PC-3 (cell line): Measurements from ENCODE around the gene HOXB9. TPM values are rescaled to one million over a fixed set of nuclear protein-coding genes. Genes with fewer than 3 reads are reported as not detected.

ENCODE experiments used
- ATAC-seq: fragments of 200-7000 bp; cut with Tn5 transposase; 2 replicates; pipeline ENCODE4 v1.9.1; 2020; ENCODE audit warnings: mild to moderate bottlenecking, moderate library complexity
- BruUV-seq: library from RNA; stranded (reverse); fragments of 400-500 nt; replicated peaks from 2 replicates; lab custom pipeline; 2021; lab: Mats Ljungman, UMichigan
- CTCF ChIA-PET: fragments of 300-600 bp; sonication (Branson Sonifier 250); formaldehyde crosslinking; loops from one replicate; lab custom pipeline; 2022; ENCODE audit warnings: antibody characterized with exemption; lab: Charles Lee
- POLR2A ChIA-PET: fragments of 300-600 bp; sonication (Branson Sonifier 250); formaldehyde crosslinking; loops from one replicate; lab custom pipeline; 2022; ENCODE audit warnings: antibody characterized with exemption; ENCODE audit not compliant: unreplicated experiment; lab: Charles Lee
- DNase-seq: peaks from one replicate; pipeline ENCODE4 v3.0.0-alpha.2; 2015
- H2AFZ ChIP-seq: fragments of 300-600 bp; sonication (generic); 2 replicates; pipeline ENCODE4 v1.6.0; 2016; ENCODE audit warnings: antibody characterized with exemption, low read length
- H3F3A ChIP-seq: fragments of 300-600 bp; sonication (generic); one replicate; pipeline ENCODE4 v1.6.0; 2017; ENCODE audit warnings: antibody characterized with exemption, low read length, control low read depth, mild to moderate bottlenecking; ENCODE audit not compliant: unreplicated experiment
- H3K27ac ChIP-seq: fragments of 300-600 bp; sonication (generic); 2 replicates; pipeline ENCODE4 v1.5.1; 2016; ENCODE audit warnings: mild to moderate bottlenecking, low read length
- H3K27me3 ChIP-seq: fragments of 300-600 bp; sonication (generic); 2 replicates; pipeline ENCODE4 v1.6.1; 2016; ENCODE audit warnings: low read length, mixed read lengths
- H3K36me3 ChIP-seq: fragments of 300-600 bp; sonication (generic); 2 replicates; pipeline ENCODE4 v1.6.1; 2016; ENCODE audit warnings: low read depth, mixed run types, low read length, mixed read lengths
- H3K4me1 ChIP-seq: fragments of 300-600 bp; sonication (generic); 2 replicates; pipeline ENCODE4 v1.5.1; 2016; ENCODE audit warnings: low read length; ENCODE audit not compliant: insufficient read depth
- H3K4me2 ChIP-seq: fragments of 300-600 bp; sonication (generic); 2 replicates; pipeline ENCODE4 v1.6.0; 2016; ENCODE audit warnings: low read length
- H3K4me3 ChIP-seq: fragments of 300-600 bp; sonication (generic); 2 replicates; pipeline ENCODE4 v1.5.1; 2016; ENCODE audit warnings: mild to moderate bottlenecking, low read length, mixed read lengths
- H3K79me2 ChIP-seq: fragments of 300-600 bp; sonication (generic); 2 replicates; pipeline ENCODE4 v1.6.1; 2017; ENCODE audit warnings: low read length, mixed read lengths
- H3K9ac ChIP-seq: fragments of 300-600 bp; sonication (generic); 2 replicates; pipeline ENCODE4 v1.6.0; 2016; ENCODE audit warnings: mild to moderate bottlenecking, low read length
- H3K9me2 ChIP-seq: fragments of 300-600 bp; sonication (generic); replicated peaks from 2 replicates; pipeline ENCODE4 v1.6.1; 2016; ENCODE audit warnings: mixed run types, low read length, mixed read lengths
- H3K9me3 ChIP-seq: fragments of 300-600 bp; sonication (generic); 2 replicates; pipeline ENCODE4 v1.6.1; 2016; ENCODE audit warnings: low read length, mixed read lengths
- H4K20me1 ChIP-seq: fragments of 300-600 bp; sonication (generic); 2 replicates; pipeline ENCODE4 v1.6.1; 2016; ENCODE audit warnings: low read length, mixed read lengths
- EZH2 ChIP-seq: fragments of 300-600 bp; sonication (generic); IDR thresholded peaks from one replicate; pipeline ENCODE4 v1.6.1; 2017; ENCODE audit warnings: antibody characterized with exemption, mild to moderate bottlenecking, low read length; ENCODE audit not compliant: unreplicated experiment
- EZH2phosphoT487 ChIP-seq: fragments of 300-600 bp; sonication (generic); IDR thresholded peaks from 2 replicates; pipeline ENCODE4 v1.6.1; 2018; ENCODE audit warnings: mild to moderate bottlenecking, antibody characterized with exemption, low read length, borderline replicate concordance
- intact Hi-C: fragments of 100-400 bp; cut with micrococcal nuclease; formaldehyde crosslinking; loops from 2 replicates; pipeline ENCODE4 v1.9.0; 2023
- total RNA-seq: library from RNA; depleted of rRNA; stranded (reverse); fragments of >200 nt; gene quantifications from 2 replicates; pipeline ENCODE4 v1.2.3, GENCODE V29; 2014
- TF ChIP-seq, protein P1 (sequence below): fragments of 300-600 bp; sonication (generic); conservative IDR thresholded peaks from 2 replicates; pipeline ENCODE4 v1.5.1; 2017; ENCODE audit warnings: antibody characterized with exemption, low read depth, mild to moderate bottlenecking, low read length

Gene HOXB9
- total RNA-seq, 1 experiment from 2014 or later: 7.0 TPM

DNA sequence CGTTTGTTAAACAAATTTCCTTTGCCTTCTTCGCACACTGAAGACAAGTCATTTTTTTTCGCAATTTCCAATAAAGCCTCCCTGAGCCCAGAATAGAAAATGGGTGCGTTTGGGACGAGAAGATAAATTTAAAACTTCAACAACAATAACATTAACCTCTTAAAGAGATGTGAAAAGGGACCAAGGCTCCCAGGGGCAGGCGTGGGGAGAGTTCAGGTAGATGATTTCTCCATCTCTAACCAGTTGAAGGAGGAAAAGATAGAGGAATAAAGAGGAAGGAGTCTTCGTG is 46.7 kb downstream of the HOXB9 start:
- Histone ChIP-seq H4K20me1 (no peaks in the 10 kb centered on the region), H3K4me3 (no peak overlapping the region), H3K9ac (no peak overlapping the region), H3K27me3 (no peaks in the 10 kb centered on the region), H3K4me1 (peaks cover 25% of the 10 kb centered on the region), H2AFZ (no peak overlapping the region), H3K9me2 (no peaks in the 10 kb centered on the region), H3K36me3 (no peaks in the 10 kb centered on the region), H3K9me3 (no peaks in the 10 kb centered on the region), H3K79me2 (0 out of 2 replicates have a peak, but pooled peaks cover 6% of the 10 kb centered on the region), H3K4me2 (no peak overlapping the region), H3F3A (no peaks in the 10 kb centered on the region), H3K27ac (no peak overlapping the region)
- ATAC-seq: no peak
- intact Hi-C loops: no loop called here
- no TSS peak for BruUV-seq
- no peak for DNase-seq
- ChIA-PET POLR2A (no interaction called here), CTCF (no interaction called here)
- TF ChIP-seq EZH2 (no peak), EZH2phosphoT487 (no peak)
- TF ChIP-seq, protein P1, sequence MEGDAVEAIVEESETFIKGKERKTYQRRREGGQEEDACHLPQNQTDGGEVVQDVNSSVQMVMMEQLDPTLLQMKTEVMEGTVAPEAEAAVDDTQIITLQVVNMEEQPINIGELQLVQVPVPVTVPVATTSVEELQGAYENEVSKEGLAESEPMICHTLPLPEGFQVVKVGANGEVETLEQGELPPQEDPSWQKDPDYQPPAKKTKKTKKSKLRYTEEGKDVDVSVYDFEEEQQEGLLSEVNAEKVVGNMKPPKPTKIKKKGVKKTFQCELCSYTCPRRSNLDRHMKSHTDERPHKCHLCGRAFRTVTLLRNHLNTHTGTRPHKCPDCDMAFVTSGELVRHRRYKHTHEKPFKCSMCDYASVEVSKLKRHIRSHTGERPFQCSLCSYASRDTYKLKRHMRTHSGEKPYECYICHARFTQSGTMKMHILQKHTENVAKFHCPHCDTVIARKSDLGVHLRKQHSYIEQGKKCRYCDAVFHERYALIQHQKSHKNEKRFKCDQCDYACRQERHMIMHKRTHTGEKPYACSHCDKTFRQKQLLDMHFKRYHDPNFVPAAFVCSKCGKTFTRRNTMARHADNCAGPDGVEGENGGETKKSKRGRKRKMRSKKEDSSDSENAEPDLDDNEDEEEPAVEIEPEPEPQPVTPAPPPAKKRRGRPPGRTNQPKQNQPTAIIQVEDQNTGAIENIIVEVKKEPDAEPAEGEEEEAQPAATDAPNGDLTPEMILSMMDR: no peak

DNA sequence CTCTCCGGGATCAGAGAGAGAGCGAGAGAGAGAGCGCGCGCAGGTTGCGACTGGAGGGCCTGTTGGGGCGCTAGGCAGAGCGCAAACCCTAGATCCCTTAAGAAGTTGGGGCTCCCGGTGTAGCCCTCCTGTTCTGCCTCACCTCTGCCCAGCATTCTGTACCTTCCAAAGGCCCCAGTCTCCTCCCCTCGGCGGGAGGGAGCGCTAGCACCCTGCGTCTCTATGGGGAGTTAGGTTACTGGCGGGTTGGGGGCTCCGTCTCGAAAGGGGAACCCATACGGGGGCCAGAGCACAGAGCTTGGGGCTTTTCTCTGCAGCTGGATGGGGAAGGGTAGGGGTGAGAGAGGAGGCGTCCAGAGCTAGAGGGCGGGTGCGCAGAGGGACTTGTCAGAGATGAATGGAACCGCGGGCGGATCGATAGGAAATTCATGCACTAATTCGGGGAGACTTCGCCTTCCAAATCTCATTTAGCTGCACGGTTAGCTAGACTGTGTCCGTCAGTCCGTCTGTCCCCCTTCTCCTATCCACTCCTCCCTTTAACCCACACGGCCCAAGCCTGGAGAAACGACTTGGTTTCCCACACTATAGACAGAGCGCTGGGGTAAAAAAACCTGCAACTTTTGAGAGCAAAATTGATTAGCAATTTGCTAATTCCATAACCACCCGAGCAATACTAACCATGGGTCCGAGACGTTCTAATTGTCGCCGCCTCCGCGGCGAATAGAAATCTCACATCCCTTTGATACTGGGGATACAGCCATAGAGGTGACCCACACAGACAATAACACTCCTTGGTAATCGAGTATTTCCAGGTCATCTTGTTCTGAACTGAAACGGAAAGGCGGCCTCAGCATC is 47.3 kb downstream of the HOXB9 start:
- no peak for ATAC-seq
- Histone ChIP-seq H3K79me2 (0 out of 2 replicates have a peak, but pooled peaks cover 1% of the 10 kb centered on the region), H4K20me1 (no peaks in the 10 kb centered on the region), H3K4me2 (no peak overlapping the region), H2AFZ (no peak overlapping the region), H3K9me3 (no peaks in the 10 kb centered on the region), H3K4me3 (no peak overlapping the region), H3K36me3 (no peaks in the 10 kb centered on the region), H3K27ac (no peak overlapping the region), H3K27me3 (no peaks in the 10 kb centered on the region), H3F3A (no peaks in the 10 kb centered on the region), H3K4me1 (peaks cover 20% of the 10 kb centered on the region), H3K9ac (no peak overlapping the region), H3K9me2 (no peaks in the 10 kb centered on the region)
- ChIA-PET POLR2A (no interaction called here), CTCF (no interaction called here)
- TF ChIP-seq EZH2 (no peak), EZH2phosphoT487 (no peak)
- TF ChIP-seq, protein P1: no peak
- no peak for DNase-seq
- intact Hi-C loops: no loop called here
- no TSS peak for BruUV-seq
